CD4-positive, alpha-beta T cell treated with Interleukin-1 beta for 1 hour (primary cell): ENCODE measurements around the gene KIF22.
"Not testable (repeated sequence)": the region's sequence is repeated elsewhere in the genome, so short reads cannot be mapped to it uniquely, and the experiment has no call there.

ENCODE experiments used
- DNase-seq, 2 donors: peaks; one replicate each; pipeline ENCODE4 v3.0.0-alpha.2; 2020 to 2022

Gene KIF22

DNA sequence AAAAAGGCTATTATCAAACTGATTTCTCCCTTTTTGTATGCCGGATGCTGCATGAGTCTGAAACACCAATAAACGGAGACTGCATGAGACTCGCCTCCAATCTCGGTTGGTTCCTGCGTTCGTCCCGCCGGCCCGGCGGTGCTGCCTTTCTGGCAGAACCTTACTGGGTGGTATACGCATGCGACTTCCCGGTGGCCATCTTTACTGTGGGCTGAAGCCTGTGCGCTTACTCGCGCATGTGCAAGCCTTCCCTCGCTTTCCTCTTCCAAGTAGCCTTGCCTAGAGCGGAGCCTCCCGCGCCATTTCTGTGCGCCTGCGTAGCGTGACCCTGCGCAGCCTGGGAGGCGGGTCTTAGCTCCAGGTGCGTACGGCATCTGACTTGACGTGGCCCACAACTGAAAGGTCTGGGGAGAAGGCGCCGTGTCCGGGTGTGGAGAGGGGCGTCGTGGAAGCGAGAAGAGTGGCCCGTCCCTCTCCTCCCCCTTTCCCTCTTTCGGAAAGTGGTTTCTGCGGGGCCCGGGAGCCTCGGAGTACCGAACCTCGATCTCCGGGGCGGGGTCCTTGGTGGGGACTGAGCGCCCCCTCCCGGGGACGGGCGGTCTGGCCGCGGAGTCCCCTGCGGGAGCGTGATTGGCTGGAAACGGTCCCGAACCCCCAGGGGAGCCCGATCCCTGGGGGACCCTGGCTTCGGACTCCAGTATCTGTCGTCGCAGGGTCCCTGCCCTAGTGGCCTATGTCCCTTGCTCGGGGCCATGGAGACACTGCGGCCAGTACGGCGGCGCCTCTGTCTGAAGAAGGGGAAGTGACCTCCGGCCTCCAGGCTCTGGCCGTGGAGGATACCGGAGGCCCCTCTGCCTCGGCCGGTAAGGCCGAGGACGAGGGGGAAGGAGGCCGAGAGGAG is 25.5 kb downstream of the KIF22 start, which contains the start of gene PAGR1:
Gene PAGR1 (plus strand): TSS at position 360 of the 901 bp plus-strand sequence. CDS start 374 bp downstream, at position 734.
- DNase-seq, result peak; percentile 100

DNA sequence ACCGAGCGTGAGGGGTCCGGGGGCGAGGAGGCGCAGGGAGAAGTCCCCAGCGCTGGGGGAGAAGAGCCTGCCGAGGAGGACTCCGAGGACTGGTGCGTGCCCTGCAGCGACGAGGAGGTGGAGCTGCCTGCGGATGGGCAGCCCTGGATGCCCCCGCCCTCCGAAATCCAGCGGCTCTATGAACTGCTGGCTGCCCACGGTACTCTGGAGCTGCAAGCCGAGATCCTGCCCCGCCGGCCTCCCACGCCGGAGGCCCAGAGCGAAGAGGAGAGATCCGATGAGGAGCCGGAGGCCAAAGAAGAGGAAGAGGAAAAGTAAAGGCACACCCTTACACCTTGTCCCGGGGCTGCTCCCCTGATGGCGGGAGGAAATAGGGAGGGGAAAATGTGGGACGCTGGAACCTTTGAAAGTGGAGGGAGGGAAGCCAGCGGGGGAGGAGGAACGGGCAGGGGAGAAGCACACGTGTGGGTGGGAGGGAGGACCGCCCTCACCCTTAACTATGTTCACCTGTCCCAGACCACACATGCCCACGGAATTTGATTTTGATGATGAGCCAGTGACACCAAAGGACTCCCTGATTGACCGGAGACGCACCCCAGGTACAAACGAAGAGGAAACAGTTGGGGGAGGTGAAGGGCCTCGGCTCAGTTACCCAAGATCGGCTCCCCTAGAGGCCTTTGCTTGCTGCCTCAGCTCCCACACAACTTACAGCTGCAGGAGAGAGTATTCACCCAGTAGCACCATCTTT is 26.3 kb downstream of the KIF22 start:
- peak; percentile 49 to 50 for DNase-seq

DNA sequence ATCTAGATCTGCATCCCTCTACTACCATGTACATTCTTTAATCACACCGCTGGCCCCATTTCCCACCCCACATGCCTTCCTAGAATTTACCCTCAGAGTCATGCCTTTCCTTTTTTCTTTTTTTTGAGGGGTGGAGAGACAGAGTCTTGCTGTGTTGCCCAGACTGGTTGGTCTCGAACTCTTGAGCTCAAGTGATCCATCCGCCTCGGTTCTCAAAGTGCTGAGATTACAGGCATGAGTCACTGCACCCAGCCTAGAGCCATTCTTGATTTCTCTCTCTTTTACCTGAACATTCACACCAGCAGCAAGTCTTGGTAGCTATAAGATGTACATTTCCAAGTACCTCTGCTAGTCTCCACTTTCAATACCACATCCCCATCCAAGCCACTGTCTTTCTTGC is 27.5 kb downstream of the KIF22 start:
- DNase-seq, result no peak

DNA sequence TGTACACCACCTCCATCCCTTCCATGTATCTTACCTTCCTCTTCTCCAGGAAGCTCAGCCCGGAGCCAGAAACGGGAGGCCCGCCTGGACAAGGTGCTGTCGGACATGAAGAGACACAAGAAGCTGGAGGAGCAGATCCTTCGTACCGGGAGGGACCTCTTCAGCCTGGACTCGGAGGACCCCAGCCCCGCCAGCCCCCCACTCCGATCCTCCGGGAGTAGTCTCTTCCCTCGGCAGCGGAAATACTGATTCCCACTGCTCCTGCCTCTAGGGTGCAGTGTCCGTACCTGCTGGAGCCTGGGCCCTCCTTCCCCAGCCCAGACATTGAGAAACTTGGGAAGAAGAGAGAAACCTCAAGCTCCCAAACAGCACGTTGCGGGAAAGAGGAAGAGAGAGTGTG is 29.0 kb downstream of the KIF22 start:
- no peak for DNase-seq

DNA sequence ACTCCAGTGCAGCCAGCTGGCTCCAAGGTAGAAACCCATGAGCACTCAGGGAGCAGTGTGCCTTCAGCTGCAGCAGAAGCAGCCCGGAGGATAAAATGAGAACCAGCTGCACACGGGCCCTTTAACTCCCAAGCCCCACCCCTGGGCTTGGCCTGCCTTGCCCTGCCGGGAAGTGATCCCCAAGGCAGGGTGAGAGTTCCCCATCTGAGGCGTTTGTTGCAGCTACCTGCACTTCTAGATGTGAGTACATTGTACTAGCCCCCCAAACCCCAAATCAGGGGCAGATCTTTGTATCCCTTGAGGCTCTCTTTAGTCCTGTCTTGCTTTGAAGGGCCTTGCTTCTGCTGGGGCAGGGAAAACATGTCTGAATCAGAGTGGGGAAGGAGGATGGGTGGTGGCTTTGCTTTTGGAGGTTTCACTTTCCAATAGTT is 29.7 kb downstream of the KIF22 start, which contains the start of gene MVP:
Gene MVP (plus strand): TSS at position 192 of the 431 bp plus-strand sequence. CDS start 10,088 bp downstream, outside the sequence.
- DNase-seq, result peak; percentile 46 to 49

DNA sequence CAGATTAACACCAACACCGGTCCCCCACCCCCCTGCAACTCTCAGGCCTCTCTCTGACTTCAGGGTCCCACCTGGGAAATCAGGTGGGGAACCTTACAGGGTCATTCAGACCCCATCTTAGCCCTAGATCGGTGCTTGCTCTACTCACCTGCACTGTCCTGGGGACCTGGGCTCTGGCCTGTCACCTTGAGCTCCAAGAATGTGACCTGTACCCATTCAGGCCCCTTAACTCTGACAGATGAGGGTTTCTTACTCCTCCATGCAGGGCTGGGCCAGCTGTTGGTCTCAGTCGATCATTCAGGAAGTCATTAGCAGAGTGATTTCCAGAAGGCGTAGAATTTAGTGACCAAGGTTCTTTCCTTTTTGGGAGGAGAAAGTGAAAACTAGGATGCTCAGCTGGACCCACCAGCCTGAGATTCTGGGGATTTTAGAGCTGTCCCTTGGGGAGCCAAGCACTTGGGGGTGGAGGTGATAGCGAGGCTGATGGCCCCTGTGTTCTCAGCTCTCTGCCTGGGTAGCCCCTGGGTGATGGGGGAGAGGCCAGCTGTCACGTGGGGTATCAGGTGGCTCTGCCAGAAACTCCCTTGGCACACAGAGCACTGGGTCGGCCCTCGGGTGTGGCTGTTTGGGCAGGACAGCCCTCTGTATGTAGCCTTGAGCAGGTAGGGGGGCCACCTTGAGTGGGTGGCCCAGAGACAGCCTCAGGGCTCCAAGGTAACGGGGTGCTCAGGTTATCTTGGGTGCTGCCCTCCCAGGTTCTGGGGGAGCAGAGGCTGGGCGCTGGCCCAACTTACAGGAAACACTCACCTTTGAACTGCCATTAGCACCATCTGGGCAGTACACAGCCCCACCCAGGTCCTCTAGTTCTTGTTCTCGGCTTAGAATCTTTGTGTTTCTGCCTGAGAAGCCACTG is 30.4 kb downstream of the KIF22 start:
- peak; percentile 57 to 61 for DNase-seq

DNA sequence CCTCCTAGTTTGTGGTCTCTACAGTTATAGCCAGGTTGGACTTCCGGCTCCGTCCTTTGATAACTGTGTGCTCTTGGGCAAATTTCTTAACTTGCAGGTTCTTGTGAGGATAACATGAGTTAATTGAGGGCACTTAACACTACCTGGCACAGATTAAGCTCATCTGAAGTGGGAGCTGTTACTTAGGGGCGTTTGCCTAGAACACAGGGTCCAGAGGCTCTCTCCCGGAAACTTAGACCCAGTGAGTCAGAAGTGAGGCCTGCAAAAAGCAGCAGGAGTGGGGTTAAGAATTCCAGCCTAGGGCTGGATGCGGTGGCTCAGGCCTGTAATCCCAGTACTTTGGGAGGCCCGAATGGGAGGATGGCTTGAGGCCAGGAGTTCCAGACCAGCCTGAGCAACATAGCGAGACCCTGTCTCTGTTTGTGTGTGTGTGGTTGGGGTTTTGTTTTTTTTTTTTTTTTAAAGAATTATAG is 31.1 kb downstream of the KIF22 start:
- no peak for DNase-seq

DNA sequence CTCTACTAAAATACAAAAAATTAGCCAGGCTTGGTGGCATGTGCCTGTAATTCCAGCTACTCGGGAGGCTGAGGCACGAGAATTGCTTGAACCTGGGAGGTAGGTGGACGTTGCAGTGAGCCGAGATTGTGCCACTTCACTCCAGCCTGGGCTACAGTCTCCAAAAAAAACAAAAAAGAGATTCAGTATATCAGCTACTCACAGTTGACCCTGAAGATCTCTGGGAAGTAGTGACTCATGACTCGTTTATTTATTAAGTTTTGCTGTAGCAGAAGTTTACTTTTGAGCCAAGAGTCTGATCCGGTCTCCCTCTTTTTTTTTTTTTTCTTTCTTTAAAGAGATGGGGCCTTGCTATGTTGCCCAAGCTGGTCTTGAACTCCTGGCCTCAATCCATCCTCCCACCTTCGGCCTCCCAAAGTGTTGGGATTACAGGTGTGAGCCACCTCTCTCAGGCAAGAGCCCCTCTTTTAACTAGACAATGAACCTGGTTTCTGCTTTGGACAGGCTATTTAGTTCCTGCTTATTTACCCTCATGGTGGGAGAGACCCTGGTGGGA is 34.1 kb downstream of the KIF22 start:
- no peak for DNase-seq

DNA sequence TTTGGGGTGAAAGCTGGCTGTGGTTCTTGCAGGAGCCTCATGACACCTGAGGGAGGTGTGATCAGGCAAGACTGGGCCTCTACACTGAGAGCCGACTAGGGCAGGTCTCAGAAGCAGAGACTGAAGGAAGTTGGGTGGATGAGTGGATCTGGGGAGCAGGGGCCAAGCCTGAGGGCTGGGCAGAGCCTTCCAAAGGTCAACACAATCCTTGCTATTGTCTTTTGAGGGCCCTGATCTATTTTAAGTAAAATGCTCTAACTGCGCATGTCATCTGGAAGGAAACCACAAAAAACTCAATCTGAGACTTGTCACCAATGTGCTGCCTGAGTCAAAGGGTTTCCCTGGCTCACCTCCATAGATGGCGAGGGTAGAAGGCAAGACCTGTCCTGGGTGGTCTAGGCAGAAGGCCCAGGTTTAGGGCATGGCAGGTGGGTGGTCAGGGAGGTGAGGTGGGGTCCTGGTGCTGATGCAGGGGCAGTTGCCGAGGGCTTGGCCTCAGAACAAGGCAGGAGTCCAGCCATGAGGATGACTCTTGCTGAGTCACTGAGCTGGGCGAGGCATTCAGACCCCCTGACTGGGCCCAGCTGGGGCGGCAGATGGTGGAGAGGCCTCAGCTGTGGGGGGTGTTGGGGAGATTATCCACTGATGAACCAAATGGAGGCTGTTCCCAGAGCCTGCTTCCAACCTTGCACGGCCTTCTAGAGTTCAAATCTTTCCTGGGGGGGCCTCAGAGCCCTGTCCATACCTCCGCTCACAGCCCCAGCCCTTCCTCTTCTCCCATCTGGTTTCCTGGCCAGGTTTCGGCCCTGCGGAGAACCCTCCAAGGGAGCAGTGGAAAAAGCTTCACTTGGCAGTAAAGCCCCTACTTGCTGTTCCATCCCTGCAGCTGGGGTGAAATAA is 34.8 kb downstream of the KIF22 start:
- DNase-seq, result peak in 1 of 2 donors; percentile 37

DNA sequence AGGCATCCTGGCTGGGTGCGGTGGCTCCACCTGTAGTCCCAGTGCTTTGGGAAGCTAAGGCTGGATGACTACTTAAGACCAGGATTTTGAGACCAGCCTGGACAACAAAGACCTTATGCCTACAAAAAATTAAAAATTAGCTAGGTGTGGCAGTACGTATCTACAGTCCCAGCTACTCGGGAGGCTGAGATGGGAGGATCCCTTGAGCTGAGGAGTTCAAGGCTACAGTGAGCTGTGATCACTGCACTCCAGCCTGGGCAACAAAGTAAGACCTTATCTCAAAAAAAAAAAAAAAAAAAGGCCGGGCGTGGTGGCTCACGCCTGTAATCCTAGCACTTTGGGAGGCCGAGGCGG is 35.8 kb downstream of the KIF22 start:
- DNase-seq, result no peak

DNA sequence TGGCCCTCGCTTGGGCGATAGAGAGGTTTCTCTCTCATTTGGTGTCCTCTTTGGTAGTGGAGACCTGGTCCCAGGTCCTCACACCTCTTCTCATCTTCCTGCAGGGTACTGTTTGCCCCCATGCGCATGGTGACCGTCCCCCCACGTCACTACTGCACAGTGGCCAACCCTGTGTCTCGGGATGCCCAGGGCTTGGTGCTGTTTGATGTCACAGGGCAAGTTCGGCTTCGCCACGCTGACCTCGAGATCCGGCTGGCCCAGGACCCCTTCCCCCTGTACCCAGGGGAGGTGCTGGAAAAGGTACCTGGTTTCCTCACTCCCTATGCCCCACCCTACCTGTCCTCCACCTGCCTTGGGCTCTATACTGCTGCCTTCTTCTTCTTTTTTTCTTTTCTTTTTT is 40.2 kb downstream of the KIF22 start:
- no peak for DNase-seq

DNA sequence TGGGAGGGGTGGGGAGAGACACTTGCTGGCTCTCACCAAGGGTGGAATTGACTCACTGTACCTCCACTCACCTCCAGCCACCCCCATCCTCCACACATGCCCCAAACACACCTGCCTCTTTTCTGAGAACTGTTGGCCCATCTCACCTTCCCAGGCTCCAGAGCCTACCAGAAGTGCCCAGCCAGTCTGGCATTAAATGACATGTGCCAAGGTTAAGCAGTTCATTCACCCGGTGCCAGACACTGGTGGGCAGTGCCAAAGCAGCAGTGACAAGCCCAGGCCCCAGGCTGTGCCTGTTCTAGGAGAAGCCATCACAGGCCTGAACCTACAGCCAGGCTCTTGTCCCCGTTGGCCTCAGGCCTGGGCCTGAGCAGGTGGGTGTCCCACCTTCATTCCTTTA is 40.9 kb downstream of the KIF22 start:
- DNase-seq, result no peak

DNA sequence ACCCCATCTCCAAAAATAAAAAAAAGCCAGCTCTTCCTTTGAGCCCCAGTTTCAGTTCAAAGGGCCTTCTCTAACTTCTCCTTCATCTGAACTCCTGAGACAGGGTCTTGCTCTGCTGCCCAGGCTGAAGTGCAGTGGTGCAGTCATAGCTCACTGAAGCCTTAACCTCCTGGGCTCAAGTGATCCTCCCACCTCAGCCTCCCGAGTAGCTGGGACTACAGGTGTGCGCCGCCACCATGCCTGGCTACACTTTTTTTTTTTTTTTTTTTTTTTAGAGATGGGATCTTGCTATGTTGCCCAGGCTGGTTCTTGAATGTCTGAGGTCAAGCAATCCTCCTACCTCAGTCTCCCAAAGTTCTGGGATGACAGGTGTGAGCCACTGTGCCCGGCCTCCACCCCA is 42.7 kb downstream of the KIF22 start:
- not testable (repeated sequence) for DNase-seq

DNA sequence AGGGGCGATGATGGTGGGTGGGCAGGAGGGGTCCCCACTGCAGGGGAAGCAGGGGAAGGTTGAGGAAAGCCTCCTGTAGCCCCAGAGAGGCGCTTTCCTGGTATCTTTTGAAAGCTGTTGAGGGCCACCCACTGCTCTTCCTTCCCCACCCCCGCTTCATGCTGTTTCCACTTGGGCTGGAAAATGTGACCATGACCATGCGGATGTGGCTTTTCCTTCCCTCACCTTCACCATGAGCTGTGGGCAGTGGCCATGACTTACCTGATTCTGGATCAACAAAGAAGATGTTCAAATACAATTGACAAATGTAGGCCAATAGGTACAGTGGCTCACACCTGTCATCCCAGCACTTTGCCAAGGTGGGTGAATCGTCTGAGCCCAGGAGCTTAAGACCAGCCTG is 43.5 kb downstream of the KIF22 start:
- DNase-seq, result no peak

DNA sequence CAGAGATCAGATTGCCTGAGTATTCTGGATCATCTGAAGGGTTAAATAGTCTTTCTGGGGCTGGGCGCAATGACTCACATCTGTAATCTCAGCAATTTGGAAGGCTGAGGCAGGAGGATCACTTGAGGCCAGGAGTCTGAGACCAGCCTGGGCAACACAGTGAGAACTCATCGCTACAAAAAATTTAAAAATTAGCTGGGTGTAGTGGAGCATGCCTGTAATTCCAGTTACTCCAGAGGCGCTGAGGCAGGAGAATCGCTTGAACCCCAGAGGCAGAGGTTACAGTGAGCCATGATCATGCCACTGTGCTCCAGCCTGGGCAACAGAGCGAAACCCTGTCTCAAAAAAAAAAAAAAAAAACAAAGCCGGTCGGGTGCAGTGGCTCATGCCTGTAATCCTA is 45.4 kb downstream of the KIF22 start:
- DNase-seq, result no peak

DNA sequence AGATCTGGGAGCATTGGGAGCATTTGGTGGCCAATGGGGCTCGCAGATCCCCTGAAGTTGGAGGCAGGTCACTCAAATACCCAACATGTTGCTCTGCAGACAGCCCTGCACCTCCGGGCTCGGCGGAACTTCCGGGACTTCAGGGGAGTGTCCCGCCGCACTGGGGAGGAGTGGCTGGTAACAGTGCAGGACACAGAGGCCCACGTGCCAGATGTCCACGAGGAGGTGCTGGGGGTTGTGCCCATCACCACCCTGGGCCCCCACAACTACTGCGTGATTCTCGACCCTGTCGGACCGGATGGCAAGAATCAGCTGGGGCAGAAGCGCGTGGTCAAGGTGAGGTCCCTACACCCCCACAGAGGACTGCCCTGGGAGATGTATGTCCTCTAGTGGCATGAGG is 46.1 kb downstream of the KIF22 start:
- DNase-seq, result no peak

DNA sequence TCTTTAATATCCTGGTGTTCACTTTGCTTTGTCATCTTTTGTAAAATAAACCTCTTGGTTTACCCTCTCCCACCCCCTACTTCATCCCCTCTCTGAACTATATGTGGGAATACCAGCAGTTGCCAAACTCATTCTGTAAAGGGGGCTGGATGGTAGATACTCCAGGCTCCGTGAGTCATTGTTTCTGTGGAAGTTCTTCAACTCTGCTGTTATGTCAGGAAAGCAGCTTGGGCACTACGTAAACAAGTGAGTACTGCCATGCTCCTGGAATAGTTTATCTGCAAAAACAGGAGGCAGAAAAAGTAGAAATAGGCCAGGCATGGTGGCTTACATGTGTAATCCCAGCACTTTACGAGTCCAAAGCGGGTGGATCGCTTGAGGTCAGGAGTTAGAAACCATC is 47.3 kb downstream of the KIF22 start:
- DNase-seq, result no peak

DNA sequence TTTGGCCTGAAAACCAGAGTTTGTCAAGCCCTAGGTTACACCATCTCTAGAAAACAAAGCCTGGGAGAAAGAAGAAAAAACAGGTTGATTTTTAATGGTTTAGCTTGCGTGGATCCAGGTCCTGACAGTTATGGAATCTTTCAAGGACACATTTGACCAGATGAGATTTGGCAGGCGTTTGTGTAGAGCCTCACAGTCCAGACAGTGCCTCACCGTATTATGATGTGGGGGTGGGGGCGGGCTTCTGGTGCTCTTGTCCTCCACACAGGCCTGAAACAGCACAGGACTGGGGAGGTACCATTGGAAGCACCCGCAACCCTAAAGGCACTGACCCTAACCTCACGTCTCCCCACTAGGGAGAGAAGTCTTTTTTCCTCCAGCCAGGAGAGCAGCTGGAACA is 49.3 kb downstream of the KIF22 start:
- DNase-seq, result no peak

DNA sequence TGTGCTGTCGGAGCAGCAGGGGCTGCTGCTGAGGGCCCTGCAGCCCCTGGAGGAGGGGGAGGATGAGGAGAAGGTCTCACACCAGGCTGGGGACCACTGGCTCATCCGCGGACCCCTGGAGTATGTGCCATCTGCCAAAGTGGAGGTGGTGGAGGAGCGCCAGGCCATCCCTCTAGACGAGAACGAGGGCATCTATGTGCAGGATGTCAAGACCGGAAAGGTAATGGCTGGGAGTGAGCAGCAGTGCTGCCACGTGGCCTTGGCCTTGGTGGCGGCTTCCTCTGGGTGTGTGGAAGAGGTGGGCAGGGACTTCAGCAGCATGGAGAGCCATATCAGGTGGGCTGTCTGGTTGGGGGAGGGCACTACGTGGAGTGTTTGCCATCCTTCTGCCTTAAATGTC is 49.7 kb downstream of the KIF22 start:
- DNase-seq, result no peak

DNA sequence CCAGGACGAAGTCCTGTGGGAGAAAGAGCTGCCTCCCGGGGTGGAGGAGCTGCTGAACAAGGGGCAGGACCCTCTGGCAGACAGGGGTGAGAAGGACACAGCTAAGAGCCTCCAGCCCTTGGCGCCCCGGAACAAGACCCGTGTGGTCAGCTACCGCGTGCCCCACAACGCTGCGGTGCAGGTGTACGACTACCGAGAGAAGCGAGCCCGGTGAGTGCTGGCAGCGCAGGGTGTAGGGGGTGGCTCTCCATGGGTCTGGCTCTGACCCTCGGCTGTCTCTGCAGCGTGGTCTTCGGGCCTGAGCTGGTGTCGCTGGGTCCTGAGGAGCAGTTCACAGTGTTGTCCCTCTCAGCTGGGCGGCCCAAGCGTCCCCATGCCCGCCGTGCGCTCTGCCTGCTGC is 51.1 kb downstream of the KIF22 start:
- DNase-seq, result no peak

DNA sequence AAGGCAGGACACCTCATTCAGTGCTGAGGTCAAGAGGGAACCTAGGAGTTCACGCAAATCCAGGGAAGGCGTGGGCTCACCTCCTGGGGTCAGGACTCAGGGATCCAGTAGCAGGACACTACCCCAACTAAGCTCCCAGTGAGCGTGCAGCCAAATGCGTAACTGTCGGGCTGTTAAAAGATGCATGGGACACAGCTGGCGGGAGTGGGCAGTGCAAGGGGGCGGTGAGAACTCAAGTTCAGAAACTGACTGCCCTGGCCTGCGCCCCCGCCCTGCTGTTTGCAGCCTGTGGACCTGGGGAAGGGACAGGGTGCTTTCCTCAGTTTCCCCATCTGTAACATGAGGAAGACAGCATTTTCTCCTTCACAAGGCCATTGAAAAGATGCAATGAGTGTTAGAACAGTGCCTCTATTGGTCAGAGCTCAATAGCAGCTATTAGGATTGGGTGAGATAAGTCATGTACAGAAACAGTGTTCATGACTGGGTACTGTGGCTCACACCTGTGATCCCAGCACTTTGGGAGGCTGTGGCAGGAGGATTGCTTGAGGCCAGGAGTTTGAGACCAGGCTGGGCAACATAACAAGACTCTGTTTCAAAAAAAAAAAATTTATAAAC is 52.3 kb downstream of the KIF22 start:
- no peak for DNase-seq
